HepG2 (cell line): ENCODE measurements around the gene XXYLT1. TPM values are rescaled to one million over a fixed set of nuclear protein-coding genes. Genes with fewer than 3 reads are reported as not detected.

Experiments
- ATAC-seq: fragments of 200-7000 bp; cut with Tn5 transposase; 3 replicates; pipeline ENCODE4 v1.9.1; 2020; ENCODE audit warnings: mild to moderate bottlenecking, moderate library complexity
- BruUV-seq: library from RNA; stranded (reverse); fragments of 400-500 nt; replicated peaks from 2 replicates; lab custom pipeline; 2021; lab: Mats Ljungman, UMichigan
- CTCF ChIA-PET: fragments of 300-600 bp; formaldehyde crosslinking; extraction: SDS; loops from one replicate; lab custom pipeline; 2021; ENCODE audit warnings: low total read pairs, inconsistent platforms, low intra/inter-chr PET ratio; lab: Yijun Ruan, JAX
- POLR2A ChIA-PET: fragments of 350-600 bp; sonication (Branson Sonifier 250); formaldehyde crosslinking; loops from one replicate; lab custom pipeline; 2020; ENCODE audit warnings: antibody characterized with exemption, inconsistent platforms; lab: Yijun Ruan, JAX
- DNase-seq: peaks from one replicate; pipeline ENCODE4 v3.0.0-alpha.2; 2015; ENCODE audit warnings: low spot score
- FAIRE-seq: peaks from 3 replicates; lab custom pipeline; 2011; peaks lifted over from hg19 to GRCh38; lab: Jason Lieb, UNC
- H2AFZ ChIP-seq: one replicate; pipeline ENCODE4 v1.6.1; 2011; ENCODE audit warnings: low read length, inconsistent platforms
- H3K27ac ChIP-seq: fragments of 300-600 bp; 3 replicates; pipeline ENCODE4 v1.8.0; 2011; ENCODE audit warnings: mixed run types, mild to moderate bottlenecking, mixed read lengths, low read length, inconsistent platforms; ENCODE audit not compliant: insufficient read depth; ENCODE audit errors: extremely low read length
- H3K27me3 ChIP-seq, 2 experiments: fragments of 200-600 bp in 1 of 2; 2 replicates in 1 of 2; 3 replicates in 1 of 2; pipeline versions ENCODE4 v1.6.0 to v1.8.0; 2011; ENCODE audit warnings: low read length in 2 of 2, mild to moderate bottlenecking in 2 of 2, moderate library complexity in 2 of 2, inconsistent platforms in 1 of 2; ENCODE audit not compliant: insufficient read depth in 2 of 2, control insufficient read depth in 1 of 2
- H3K36me3 ChIP-seq, 2 experiments: fragments of 200-600 bp in 1 of 2; replicated peaks in 1 of 2; 2 replicates in 1 of 2; 3 replicates in 1 of 2; pipeline versions ENCODE4 v1.5.1 to v1.8.0; 2011; ENCODE audit warnings: low read length in 2 of 2, inconsistent platforms in 1 of 2; ENCODE audit not compliant: insufficient read depth in 2 of 2, control insufficient read depth in 1 of 2
- H3K4me1 ChIP-seq: 2 replicates; pipeline ENCODE4 v1.5.1; 2012; ENCODE audit warnings: low read length, inconsistent platforms; ENCODE audit not compliant: insufficient read depth
- H3K4me2 ChIP-seq: 2 replicates; pipeline ENCODE4 v1.6.0; 2011; ENCODE audit warnings: low read depth, low read length, inconsistent platforms
- H3K4me3 ChIP-seq, 3 experiments: fragments of 200-600 bp in 1 of 3; sonication (generic), shearing (Covaris generic) in 1 of 3; replicated peaks in 1 of 3; 2 replicates each; pipeline ENCODE4 v1.5.1; 2011 to 2016; ENCODE audit warnings: low read length in 3 of 3, inconsistent platforms in 2 of 3, low read depth in 2 of 3, mild to moderate bottlenecking in 2 of 3, control low read depth in 1 of 3, mixed read lengths in 1 of 3; ENCODE audit not compliant: insufficient read depth in 1 of 3
- H3K79me2 ChIP-seq: one replicate; pipeline ENCODE4 v1.6.1; 2011; ENCODE audit warnings: low read length, inconsistent platforms; ENCODE audit not compliant: insufficient read depth
- H3K9ac ChIP-seq: 2 replicates; pipeline ENCODE4 v1.6.0; 2011; ENCODE audit warnings: mild to moderate bottlenecking, low read depth, low read length, inconsistent platforms; ENCODE audit not compliant: insufficient read depth
- H3K9me3 ChIP-seq: 2 replicates; pipeline ENCODE4 v1.5.1; 2012; ENCODE audit warnings: mild to moderate bottlenecking, low read length
- H4K20me1 ChIP-seq: 2 replicates; pipeline ENCODE4 v1.6.0; 2011; ENCODE audit warnings: inconsistent platforms, mild to moderate bottlenecking, low read length, moderate library complexity; ENCODE audit not compliant: insufficient read depth
- ERF ChIP-seq: IDR thresholded peaks from 2 replicates; pipeline ENCODE4 v1.6.1; 2018; ENCODE audit warnings: missing biosample characterization, missing genetic modification reagents
- GABPA ChIP-seq, 2 experiments: IDR thresholded peaks; 2 replicates each; pipeline ENCODE4 v1.6.1; 2011 to 2016; ENCODE audit warnings: low read depth in 2 of 2, low read length in 1 of 2, missing biosample characterization in 1 of 2, missing genetic modification characterization in 1 of 2
- GZF1 ChIP-seq: sonication (generic); formaldehyde crosslinking; IDR thresholded peaks from 2 replicates; pipeline ENCODE4 v1.5.1; 2020; ENCODE audit warnings: mild to moderate bottlenecking, missing genetic modification reagents
- MED1 ChIP-seq: sonication (generic); formaldehyde crosslinking; IDR thresholded peaks from 2 replicates; pipeline ENCODE4 v1.4.0; 2020; ENCODE audit warnings: missing genetic modification reagents
- MIER3 ChIP-seq: IDR thresholded peaks from 2 replicates; pipeline ENCODE4 v1.6.1; 2016; ENCODE audit warnings: missing compliant biosample characterization, borderline replicate concordance
- NAIF1 ChIP-seq: sonication (generic); formaldehyde crosslinking; IDR thresholded peaks from 2 replicates; pipeline ENCODE4 v1.5.0; 2020; ENCODE audit warnings: mild to moderate bottlenecking, missing genetic modification reagents, borderline replicate concordance
- RBM39 ChIP-seq: fragments of 200-400 bp; formaldehyde crosslinking; IDR thresholded peaks from one replicate; pipeline ENCODE4 v1.6.1; 2018; ENCODE audit warnings: antibody characterized with exemption, mild to moderate bottlenecking, low read depth, low read length; ENCODE audit not compliant: poor library complexity, severe bottlenecking
- RORA ChIP-seq: sonication (generic); formaldehyde crosslinking; IDR thresholded peaks from 2 replicates; pipeline ENCODE4 v1.5.0; 2020; ENCODE audit warnings: mild to moderate bottlenecking, missing genetic modification reagents, moderate library complexity
- STAG1 ChIP-seq: sonication (generic); formaldehyde crosslinking; IDR thresholded peaks from 2 replicates; pipeline ENCODE4 v1.4.0; 2020; ENCODE audit warnings: missing genetic modification reagents
- ZNF143 ChIP-seq: sonication (generic); formaldehyde crosslinking; IDR thresholded peaks from 2 replicates; pipeline ENCODE4 v1.4.0; 2020; ENCODE audit warnings: missing genetic modification reagents
- ZNF274 ChIP-seq: sonication (generic); formaldehyde crosslinking; IDR thresholded peaks from 2 replicates; pipeline ENCODE4 v1.5.1; 2020; ENCODE audit warnings: mild to moderate bottlenecking, missing genetic modification reagents
- ZNF672 ChIP-seq: sonication (generic); formaldehyde crosslinking; IDR thresholded peaks from 2 replicates; pipeline ENCODE4 v1.8.1; 2022; ENCODE audit warnings: missing genetic modification reagents
- WGBS: methylation state at CpG from one replicate; pipeline ENCODE4 v1.1.6; 2017; ENCODE audit warnings: low lambda C conversion rate; 5-methylcytosine and 5-hydroxymethylcytosine counted together
- in situ Hi-C: cut with HindIII; loops from 2 replicates; pipeline ENCODE4 v1.10.0; 2017; ENCODE audit warnings: low pct_unique_long_range_greater_than_20kb; ENCODE audit not compliant: extremely low pct_ligation_motif_present
- intact Hi-C: fragments of 100-400 bp; cut with micrococcal nuclease; formaldehyde crosslinking; loops from one replicate; pipeline ENCODE4 v1.10.0; 2022; ENCODE audit not compliant: unreplicated experiment
- polyA plus RNA-seq, 8 experiments: library from polyadenylated mRNA; depleted of rRNA in 3 of 8; stranded (reverse) in 7 of 8; unstranded in 1 of 8; fragments of >200 nt; fragmentation: Illumina TruSeq in 4 of 8; extraction: Trizol in 4 of 8; gene quantifications; 2 replicates each; pipeline versions ENCODE4 v1.2.1 to v1.2.3, GENCODE V29; 2011 to 2016; ENCODE audit warnings: low read depth in 4 of 8, missing spikeins in 1 of 8, mixed read lengths in 1 of 8; ENCODE audit not compliant: insufficient read depth in 1 of 8
- total RNA-seq, 5 experiments: library from RNA; depleted of rRNA; stranded (reverse); fragments of >200 nt; fragmentation: Illumina TruSeq; extraction: Trizol; gene quantifications; 2 replicates each; pipeline ENCODE4 v1.2.3, GENCODE V29; 2016; ENCODE audit warnings: low read depth in 1 of 5
- TF ChIP-seq, protein P1 (sequence below): sonication (generic); formaldehyde crosslinking; IDR thresholded peaks from 2 replicates; pipeline ENCODE4 v1.8.0; 2022; ENCODE audit warnings: mild to moderate bottlenecking, missing genetic modification reagents; ENCODE audit not compliant: insufficient replicate concordance
- TF ChIP-seq, protein P2 (sequence below): sonication (generic); formaldehyde crosslinking; IDR thresholded peaks from 2 replicates; pipeline ENCODE4 v1.4.0; 2020; ENCODE audit warnings: missing genetic modification reagents

Gene XXYLT1
- total and polyA plus RNA-seq, 2 of the 13 experiments (the other 11 are each of a cell fraction or from before 2014, with no cell fraction given): 17.7 to 19.0 TPM

DNA sequence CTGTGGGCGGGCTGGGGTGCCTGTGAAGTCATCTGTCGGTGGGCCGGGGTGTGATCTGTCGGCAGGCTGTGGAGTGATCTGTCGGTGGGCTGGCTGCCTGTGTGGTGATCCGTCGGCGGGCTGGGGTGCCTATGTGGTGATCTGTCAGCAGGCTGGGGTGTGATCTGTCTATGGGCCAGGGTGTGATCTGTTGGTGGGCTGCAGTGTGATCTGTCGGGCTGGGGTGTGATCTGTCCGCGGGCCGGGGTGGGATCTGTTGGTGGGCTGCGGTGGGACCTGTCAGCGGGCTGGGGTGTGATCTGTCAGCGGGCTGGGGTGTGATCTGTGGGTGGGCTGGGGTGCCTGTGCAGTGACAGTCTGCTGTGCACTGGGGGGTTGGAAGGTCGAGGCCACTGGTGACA lies 204.5 kb downstream of the XXYLT1 start:
- CTCF ChIA-PET: no interaction called here
- no peak overlapping the region for H3K4me3 ChIP-seq
- no peaks in the 10 kb centered on the region for H3K79me2 ChIP-seq
- no peak overlapping the region for H3K4me2 ChIP-seq
- 97% methylated on average over 8 of the region's 16 CpGs for WGBS
- no peaks in the 10 kb centered on the region for H3K9me3 ChIP-seq
- peaks cover 25% of the 10 kb centered on the region for H3K4me1 ChIP-seq
- TF ChIP-seq ERF (CRISPR knock-in tag): no peak
- TF ChIP-seq, protein P1, sequence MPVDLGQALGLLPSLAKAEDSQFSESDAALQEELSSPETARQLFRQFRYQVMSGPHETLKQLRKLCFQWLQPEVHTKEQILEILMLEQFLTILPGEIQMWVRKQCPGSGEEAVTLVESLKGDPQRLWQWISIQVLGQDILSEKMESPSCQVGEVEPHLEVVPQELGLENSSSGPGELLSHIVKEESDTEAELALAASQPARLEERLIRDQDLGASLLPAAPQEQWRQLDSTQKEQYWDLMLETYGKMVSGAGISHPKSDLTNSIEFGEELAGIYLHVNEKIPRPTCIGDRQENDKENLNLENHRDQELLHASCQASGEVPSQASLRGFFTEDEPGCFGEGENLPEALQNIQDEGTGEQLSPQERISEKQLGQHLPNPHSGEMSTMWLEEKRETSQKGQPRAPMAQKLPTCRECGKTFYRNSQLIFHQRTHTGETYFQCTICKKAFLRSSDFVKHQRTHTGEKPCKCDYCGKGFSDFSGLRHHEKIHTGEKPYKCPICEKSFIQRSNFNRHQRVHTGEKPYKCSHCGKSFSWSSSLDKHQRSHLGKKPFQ: peak; percentile 94
- TF ChIP-seq MIER3 (CRISPR knock-in tag): no peak
- no peak for TF ChIP-seq ZNF274 (CRISPR knock-in tag)
- TF ChIP-seq ZNF672 (CRISPR knock-in tag): no peak
- no peak for TF ChIP-seq NAIF1 (CRISPR knock-in tag)
- TF ChIP-seq RBM39: no peak
- DNase-seq (no peak), ATAC-seq (no peak), FAIRE-seq (no peak)
- in situ Hi-C loops (no loop called here), intact Hi-C loops (loop anchor here (10.0 kb wide), 1 partner anchor 62 kb away; no protein-coding TSS in a partner anchor)
- H2AFZ ChIP-seq: no peak overlapping the region
- POLR2A ChIA-PET: no interaction called here
- no TSS peak for BruUV-seq
- H3K36me3 ChIP-seq: peaks cover 2 to 8% of the 10 kb centered on the region in 2 experiments; a peak in 2 of 5 replicates
- no peak overlapping the region for H3K9ac ChIP-seq
- no peaks in the 10 kb centered on the region for H4K20me1 ChIP-seq
- no peak overlapping the region for H3K27ac ChIP-seq
- H3K27me3 ChIP-seq: no peaks in the 10 kb centered on the region

DNA sequence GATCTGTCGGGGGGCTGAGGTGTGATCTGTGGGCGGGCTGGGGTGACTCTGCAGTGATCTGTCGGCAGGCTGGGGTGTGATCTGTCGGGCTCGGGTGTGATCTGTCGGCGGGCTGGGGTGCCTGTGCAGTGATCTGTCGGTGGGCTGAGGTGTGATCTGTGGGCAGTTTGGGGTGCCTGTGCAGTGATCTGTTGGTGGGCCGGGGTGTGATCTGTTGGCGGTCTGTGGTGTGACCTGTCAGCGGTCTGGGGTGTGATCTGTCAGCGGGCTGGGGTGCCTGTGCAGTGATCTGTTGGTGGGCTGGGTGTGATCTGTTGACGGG lies 205.1 kb downstream of the XXYLT1 start:
- no peak overlapping the region for H2AFZ ChIP-seq
- no peaks in the 10 kb centered on the region for H3K79me2 ChIP-seq
- no peaks in the 10 kb centered on the region for H3K9me3 ChIP-seq
- no peak for DNase-seq
- no peak overlapping the region for H3K4me2 ChIP-seq
- POLR2A ChIA-PET: no interaction called here
- H3K36me3 ChIP-seq: peaks cover 2 to 8% of the 10 kb centered on the region in 2 experiments; a peak in 2 of 5 replicates
- in situ Hi-C loops: no loop called here
- intact Hi-C loops: loop anchor here (10.0 kb wide), 1 partner anchor 61 kb away; no protein-coding TSS in a partner anchor
- no peak overlapping the region for H3K4me3 ChIP-seq
- H3K27me3 ChIP-seq: peaks cover 0 to 2% of the 10 kb centered on the region in 2 experiments; a peak in 1 of 5 replicates
- no peaks in the 10 kb centered on the region for H4K20me1 ChIP-seq
- WGBS: 100% methylated on average over 2 of the region's 13 CpGs
- no peak overlapping the region for H3K9ac ChIP-seq
- no TSS peak for BruUV-seq
- FAIRE-seq: no peak
- no peak for ATAC-seq
- no peak overlapping the region for H3K27ac ChIP-seq
- peaks cover 31% of the 10 kb centered on the region for H3K4me1 ChIP-seq
- CTCF ChIA-PET: no interaction called here
- no peak for TF ChIP-seq STAG1 (CRISPR knock-in tag)
- no peak for TF ChIP-seq MED1 (CRISPR knock-in tag)
- TF ChIP-seq ZNF143: no peak
- no peak for TF ChIP-seq GABPA (IDR thresholded peaks at IDR 0.05; ENCODE audit: low read depth, low read length)
- no peak for TF ChIP-seq GABPA (CRISPR knock-in tag; IDR thresholded peaks at IDR 0.05; ENCODE audit: low read depth)
- no peak for TF ChIP-seq RORA (CRISPR knock-in tag)
- TF ChIP-seq, protein P2, sequence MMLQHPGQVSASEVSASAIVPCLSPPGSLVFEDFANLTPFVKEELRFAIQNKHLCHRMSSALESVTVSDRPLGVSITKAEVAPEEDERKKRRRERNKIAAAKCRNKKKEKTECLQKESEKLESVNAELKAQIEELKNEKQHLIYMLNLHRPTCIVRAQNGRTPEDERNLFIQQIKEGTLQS (CRISPR knock-in tag): no peak
- TF ChIP-seq GZF1 (CRISPR knock-in tag): no peak
